Fibroblast of pulmonary artery (primary cell): Measurements from ENCODE around the gene GYPE.
"Not testable (repeated sequence)": the region's sequence is repeated elsewhere in the genome, so short reads cannot be mapped to it uniquely, and the experiment has no call there.

Experiments
- DNase-seq: peaks from one replicate; pipeline ENCODE4 v3.0.0-alpha.2; 2010; ENCODE audit warnings: low read depth
- H3K4me3 ChIP-seq: replicated peaks from 2 replicates; pipeline ENCODE4 v1.5.1; 2011; ENCODE audit warnings: low read depth, mild to moderate bottlenecking, control low read depth, low read length, moderate library complexity
- TF ChIP-seq, protein P1 (sequence below): IDR thresholded peaks from 2 replicates; pipeline ENCODE4 v1.5.1; 2011; ENCODE audit warnings: mild to moderate bottlenecking, control low read depth, low read length, inconsistent platforms; ENCODE audit errors: missing control alignments

GYPE gene

DNA sequence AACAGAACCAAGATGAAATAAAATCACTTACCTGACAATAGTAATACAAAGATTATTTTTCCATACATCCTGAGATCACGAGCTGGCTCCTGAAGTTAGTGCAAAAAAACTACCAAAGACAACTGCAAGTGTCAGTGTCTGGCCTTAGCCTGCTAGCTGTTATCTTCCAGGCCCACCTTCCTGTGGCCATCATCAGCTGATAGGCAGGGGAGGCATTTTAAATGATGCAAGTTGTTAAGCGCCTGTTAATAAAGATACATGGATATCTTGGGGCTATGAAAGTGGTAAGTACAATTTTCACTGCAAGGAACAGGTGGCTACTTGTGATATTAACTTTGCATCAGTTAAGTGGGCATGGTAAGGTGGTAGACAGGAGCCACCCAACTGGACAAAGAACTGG lies at the start of gene GYPE:
Gene GYPE, minus strand, starts transcription at position 120 of the 400 bp plus-strand sequence. Its CDS starts 52 bp downstream, at position 68.
- DNase-seq, H3K4me3 ChIP-seq: not testable (repeated sequence)

GRCh38 chr4:143951458-143951972 lies 46.2 kb upstream of the GYPE start:
- DNase-seq, H3K4me3 ChIP-seq: not testable (repeated sequence)

DNA sequence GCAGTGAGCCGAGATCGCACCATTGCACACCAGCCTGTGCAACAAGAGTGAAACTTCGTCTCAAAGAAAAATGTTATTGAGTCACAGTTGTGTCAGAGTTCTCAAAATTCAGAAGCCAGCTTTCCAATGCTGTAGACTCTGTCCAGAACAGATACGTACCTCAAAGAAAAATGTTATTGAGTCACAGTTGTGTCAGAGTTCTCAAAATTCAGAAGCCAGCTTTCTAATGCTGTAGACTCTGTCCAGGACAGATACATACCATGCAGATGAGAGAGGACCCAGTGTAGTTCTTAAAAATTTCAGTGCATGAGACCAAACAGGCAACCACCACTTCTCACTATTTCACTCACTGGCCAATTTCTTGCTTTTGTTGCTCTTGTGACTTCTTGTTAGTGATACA lies 45.6 kb upstream of the GYPE start:
- DNase-seq, H3K4me3 ChIP-seq: not testable (repeated sequence)

- not testable (repeated sequence) for H3K4me3 ChIP-seq, DNase-seq
Observed at GRCh38 chr4:143950185-143950584, 44.8 kb upstream of the GYPE start.

GRCh38 chr4:143947493-143947892 lies 42.1 kb upstream of the GYPE start:
- DNase-seq, H3K4me3 ChIP-seq: not testable (repeated sequence)

DNA sequence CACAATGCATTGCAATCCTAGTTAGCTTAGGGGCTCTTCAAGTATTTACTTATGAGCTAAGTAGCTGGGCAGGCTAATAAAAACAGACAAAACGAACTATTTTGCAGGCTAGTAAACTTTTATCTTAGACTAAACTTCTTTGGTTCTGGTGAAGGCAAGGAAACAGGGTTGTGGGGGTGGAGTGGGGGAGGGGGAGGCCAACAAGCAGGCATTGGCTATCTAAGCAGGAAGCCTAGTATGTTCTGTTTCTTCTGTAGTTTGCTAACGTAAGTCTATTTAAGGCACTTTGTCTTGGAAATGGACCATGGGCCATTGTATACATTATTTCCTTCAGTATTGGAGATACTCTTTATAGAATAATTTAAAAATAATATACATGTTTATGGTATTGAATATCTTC lies 35.3 kb upstream of the GYPE start:
- H3K4me3 ChIP-seq, DNase-seq: not testable (repeated sequence)

GRCh38 chr4:143939528-143939927 lies 34.2 kb upstream of the GYPE start:
- H3K4me3 ChIP-seq, result no peak overlapping the region
- TF ChIP-seq, protein P1, sequence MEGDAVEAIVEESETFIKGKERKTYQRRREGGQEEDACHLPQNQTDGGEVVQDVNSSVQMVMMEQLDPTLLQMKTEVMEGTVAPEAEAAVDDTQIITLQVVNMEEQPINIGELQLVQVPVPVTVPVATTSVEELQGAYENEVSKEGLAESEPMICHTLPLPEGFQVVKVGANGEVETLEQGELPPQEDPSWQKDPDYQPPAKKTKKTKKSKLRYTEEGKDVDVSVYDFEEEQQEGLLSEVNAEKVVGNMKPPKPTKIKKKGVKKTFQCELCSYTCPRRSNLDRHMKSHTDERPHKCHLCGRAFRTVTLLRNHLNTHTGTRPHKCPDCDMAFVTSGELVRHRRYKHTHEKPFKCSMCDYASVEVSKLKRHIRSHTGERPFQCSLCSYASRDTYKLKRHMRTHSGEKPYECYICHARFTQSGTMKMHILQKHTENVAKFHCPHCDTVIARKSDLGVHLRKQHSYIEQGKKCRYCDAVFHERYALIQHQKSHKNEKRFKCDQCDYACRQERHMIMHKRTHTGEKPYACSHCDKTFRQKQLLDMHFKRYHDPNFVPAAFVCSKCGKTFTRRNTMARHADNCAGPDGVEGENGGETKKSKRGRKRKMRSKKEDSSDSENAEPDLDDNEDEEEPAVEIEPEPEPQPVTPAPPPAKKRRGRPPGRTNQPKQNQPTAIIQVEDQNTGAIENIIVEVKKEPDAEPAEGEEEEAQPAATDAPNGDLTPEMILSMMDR, result no peak
- DNase-seq, result no peak

GRCh38 chr4:143938890-143939289 lies 33.5 kb upstream of the GYPE start:
- not testable (repeated sequence) for DNase-seq, H3K4me3 ChIP-seq

DNA sequence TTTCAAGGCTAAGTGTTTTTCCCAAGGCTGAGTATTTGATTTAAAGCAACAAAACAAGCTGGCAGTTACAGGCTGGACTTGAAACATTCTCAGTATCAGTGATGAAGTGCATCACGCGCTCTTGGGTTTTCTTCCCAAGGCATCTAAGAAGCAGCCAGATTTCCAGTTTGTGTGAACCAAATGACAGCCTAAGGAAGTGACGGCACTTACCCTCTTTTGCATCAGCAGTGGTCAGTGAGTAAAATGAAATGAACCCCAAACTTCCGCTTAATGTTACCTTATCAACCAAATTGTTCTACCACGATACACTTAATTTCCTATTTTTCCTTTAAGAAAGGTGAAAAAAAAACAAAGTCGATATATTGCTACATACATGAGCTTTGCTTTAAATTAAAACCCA lies 15.8 kb upstream of the GYPE start:
- DNase-seq, result peak; percentile 10
- no peak overlapping the region for H3K4me3 ChIP-seq
- TF ChIP-seq, protein P1, result no peak

DNA sequence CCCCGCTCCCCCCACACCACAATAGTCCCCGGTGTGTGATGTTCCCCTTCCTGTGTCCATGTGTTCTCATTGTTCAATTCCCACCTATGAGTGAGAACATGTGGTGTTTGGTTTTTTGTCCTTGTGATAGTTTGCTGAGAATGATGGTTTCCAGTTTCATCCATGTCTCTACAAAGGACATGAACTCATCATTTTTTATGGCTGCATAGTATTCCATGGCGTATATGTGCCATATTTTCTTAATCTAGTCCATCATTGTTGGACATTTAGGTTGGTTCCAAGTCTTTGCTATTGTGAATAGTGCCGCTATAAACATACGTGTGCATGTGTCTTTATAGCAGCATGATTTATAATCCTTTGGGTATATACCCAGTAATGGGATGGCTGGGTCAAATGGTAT lies 11.1 kb upstream of the GYPE start:
- DNase-seq, H3K4me3 ChIP-seq: not testable (repeated sequence)

- H3K4me3 ChIP-seq, result peak overlapping the region; percentile 57
- DNase-seq, result not testable (repeated sequence)
Observed at GRCh38 chr4:143912478-143912877, 7.1 kb upstream of the GYPE start.

GRCh38 chr4:143911528-143912417 lies 6.4 kb upstream of the GYPE start:
- peak overlapping the region; percentile 57 for H3K4me3 ChIP-seq
- DNase-seq, result peak; percentile 22

- H3K4me3 ChIP-seq, result peak overlapping the region; percentile 21
- DNase-seq, result not testable (repeated sequence)
Observed at GRCh38 chr4:143910906-143911305, 5.5 kb upstream of the GYPE start.
